G401.6 (cell line): ENCODE results near the gene ZNF337.
"Not testable (repeated sequence)": the region's sequence is repeated elsewhere in the genome, so short reads cannot be mapped to it uniquely, and the experiment has no call there.

Source experiments
- FAIRE-seq: peaks from 2 replicates; lab custom pipeline; 2012; peaks lifted over from hg19 to GRCh38; lab: Jason Lieb, UNC

Gene ZNF337

DNA sequence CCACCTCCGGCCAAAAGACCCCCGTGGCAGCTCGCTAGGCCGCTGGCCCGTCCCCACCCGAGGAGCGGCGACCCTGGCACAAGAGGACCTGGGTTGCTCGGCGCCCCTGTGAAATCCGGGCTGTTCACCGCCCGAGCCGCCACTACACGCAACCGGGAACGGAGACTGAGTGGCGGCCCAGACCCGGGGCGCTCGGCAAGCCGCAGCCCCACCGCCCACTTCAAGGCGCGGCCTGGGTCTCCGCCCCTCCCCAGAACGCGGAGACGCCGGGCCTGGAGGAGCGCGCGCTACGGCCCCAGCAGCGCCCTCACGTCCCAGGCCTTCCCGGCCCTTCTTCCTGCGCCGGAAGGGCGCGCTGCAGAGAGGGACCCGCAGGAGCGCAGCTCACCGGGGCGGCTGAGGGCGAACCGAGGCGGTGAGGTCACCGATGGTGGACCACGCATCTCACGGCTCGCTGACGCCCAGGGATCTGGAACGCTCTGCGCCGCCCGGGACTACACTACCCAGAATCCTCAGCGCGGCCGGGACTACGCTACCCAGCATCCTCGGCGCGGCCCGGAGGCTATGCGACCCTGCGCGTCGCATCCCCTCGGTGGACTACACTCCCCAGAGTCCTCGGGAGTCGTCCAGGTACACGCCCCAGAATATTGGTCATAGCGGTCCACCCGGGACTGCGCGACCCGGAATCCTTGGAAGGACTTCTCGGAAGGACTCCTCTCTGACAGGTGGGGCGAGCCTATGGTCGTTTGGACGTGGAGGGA, at the start of gene ZNF337:
Gene ZNF337, minus strand, starts transcription at position 483 of the 761 bp plus-strand sequence. CDS start 10,436 bp downstream, outside the sequence.
- FAIRE-seq = peak; percentile 95

DNA sequence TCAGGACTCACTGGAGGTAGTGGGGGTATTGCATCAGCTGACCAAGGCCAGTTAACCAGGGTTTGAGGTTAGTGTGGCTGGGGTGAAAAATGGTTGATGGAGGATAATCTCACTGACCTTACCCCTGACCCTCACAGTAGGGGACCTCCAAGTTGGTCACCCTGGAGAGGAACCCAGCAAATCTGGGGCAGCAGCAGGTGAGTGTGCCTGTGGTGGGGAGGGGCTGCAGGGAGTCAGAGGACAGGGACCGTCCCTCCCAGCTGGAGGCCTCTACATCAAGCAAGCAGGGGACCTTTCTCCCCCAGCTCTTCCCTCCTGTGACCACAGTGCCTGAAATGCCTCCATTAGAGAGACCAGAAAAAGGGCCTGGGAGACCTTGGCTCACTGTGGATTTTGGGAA, 49.1 kb upstream of the ZNF337 start:
- no peak for FAIRE-seq

DNA sequence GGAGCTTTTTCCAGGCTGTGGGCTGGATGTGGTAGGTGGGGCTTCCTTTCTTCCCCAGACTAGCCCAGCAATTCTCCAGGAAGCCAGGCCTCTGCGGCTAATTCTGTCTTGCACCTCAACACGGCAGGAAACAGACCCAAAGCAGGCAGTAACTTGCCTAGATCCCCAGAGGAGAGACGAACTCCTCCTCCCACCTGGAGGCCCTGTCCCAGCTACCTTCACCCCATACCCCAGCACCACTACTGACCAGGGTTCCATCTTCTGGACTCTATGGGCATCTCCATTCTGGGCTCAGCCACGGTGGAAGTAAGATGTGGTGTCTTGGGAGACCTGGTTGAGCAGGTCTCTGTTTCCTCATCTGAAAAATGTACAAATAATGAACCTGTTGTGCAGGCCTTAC, 48.4 kb upstream of the ZNF337 start:
- FAIRE-seq = no peak

DNA sequence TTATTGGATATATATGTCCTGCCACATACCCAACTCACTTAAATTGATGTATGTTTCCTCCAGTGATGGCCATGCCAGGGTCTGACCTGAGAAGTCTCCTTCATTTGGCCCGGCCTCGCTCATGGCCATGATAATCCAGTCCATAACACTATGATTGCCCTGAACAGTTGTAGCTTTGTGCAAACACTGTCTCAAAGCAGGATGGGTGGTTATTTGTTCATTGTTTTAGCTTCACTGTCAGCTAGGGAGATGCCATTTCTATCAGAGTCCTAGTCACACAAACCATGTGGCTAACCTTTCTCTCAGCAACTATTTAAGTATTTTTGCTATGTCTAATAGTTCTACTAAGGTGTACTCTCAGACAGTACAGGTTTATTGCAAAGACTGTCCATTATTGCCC, 47.6 kb upstream of the ZNF337 start:
- no peak for FAIRE-seq

DNA sequence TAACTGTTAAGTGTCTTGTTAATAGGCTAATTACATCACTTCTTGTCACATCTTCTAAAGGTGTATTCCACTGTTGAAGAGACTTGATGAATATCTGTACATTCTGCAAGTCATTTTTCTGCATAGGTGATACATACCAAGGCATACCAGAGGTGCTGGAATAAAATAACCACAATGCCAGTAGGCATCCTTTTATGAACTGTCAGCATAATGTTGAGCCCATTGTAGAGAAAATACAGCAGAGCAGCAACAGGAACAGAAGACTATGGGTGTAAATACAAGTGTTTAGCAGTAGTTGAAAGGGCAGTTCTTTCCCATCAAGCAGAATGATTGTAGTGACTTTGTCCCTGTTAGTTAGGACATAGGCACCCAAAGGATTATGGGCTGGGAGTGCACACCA, 44.4 kb upstream of the ZNF337 start:
- FAIRE-seq = no peak

DNA sequence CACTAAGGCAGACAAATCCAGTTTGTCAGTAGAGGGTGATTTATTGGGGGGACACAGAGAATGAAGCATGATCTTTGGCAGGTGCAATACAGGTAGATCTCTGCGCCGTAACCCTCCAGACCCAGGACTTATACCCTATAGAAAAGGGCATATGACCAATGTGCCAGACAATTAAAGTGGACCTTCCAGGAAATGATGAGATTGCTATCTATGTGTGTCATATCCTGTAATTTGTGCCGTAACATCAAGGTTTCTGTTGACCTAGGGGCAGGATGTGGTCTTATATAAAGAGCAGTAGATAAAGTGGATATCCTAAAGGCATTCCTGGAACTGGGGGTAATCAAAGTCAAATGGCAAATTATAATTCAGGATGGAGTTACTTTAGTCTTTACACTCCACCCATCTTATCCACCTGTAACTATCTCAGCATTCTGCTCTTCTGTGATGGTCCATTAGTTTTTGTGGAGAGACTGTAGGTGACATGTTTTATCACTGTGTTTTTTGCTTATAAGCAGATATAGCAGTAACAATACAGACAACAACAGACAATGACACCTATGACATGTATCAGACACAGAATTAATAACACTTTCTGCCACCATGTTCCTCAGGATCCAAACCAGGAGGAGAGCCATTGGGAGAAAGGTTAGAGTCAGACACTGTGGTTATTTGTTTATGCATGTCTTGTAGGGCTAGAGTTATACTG, 43.1 kb upstream of the ZNF337 start:
- no peak for FAIRE-seq

DNA sequence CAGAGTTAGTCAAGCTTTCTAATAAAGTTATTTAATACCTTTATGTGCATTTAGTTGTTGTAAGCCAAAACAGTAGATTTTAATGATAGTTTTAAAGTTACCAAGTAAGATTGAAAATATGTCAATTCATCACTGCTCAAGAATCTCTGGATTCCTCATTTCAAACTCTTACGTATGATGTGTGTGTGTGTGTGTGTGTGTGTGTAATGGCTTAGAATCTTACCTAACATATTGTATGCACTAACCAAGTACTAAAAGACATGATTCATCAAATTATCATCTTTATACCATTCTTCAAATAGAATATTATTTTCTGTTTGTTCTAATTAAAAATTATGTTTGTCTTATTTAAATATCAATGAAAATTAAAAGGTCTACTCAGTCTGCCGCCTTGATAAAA, 41.5 kb upstream of the ZNF337 start:
- FAIRE-seq = peak; percentile 50

DNA sequence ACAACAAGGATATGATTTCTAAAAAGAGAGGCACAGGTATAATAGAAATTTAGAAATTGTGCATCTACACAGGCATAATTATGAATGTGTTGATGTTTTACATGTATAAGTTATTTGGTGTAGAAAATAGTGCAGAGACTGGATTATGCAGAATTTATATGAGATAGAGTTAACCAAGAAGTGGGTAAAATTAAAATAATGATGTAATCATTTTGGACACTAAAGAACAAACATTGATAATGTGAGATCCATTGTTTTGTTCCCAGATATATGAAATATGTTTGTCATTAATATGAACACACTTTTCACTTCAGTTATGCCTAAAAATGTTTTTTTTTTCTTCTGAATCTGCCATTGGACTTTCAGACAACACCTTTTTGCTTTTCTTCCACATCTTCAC, 37.2 kb upstream of the ZNF337 start:
- no peak for FAIRE-seq

DNA sequence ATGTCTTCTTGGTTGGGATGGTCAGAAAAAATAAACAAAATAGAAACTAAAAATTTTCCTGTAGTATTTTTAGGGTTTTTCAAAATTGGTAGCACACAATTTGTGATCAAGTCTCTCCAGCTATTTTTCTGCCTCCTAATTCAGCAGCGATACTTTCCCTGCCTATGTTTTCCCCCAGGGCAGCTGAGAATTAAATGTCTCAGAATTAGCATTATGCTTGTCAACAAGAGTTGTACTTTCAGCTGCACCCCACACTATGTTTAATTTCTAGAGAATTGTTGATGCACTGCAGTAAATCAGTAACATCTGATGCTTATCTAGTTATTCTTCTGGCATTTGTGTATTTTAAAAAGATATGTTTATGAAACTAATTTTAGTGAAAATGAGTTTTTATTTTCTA, 34.2 kb upstream of the ZNF337 start:
- no peak for FAIRE-seq

DNA sequence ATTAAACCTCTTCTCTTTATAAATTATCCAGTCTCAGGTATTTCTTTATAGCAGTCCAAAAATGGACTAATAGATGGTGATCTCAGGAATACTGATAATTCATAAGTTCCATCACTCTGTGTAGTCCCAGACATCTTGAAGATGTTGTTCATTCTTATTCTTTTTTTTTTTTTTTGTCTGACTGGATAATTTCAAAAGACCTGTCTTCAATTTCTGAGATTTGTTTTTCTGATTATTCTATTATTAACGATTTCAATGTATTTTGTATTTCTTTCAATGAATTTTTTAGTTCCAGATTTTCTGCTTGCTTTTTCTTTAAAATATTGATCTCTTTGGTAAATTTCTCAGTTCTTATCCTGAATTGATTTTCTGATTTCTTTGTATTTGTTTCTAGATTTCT, 29.7 kb upstream of the ZNF337 start:
- no peak for FAIRE-seq

DNA sequence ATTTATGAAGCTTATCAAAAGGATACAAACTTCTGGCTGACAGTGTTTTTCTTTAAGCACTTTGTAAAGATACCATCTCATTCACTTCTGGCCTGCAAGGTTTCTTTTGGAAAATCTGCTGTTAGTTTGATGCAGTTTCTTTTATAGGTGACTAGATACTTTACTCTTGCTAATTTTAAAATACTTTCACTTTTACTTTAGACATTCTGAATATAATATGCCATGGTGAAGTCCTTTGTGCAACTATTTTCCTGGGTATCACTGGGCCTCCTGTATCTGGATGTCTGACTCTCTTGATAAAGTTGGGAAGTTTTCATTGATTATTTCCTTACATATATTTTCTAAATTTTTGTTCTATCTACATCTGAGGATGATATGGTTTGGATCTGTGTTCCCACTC, 29.0 kb upstream of the ZNF337 start:
- FAIRE-seq = no peak

DNA sequence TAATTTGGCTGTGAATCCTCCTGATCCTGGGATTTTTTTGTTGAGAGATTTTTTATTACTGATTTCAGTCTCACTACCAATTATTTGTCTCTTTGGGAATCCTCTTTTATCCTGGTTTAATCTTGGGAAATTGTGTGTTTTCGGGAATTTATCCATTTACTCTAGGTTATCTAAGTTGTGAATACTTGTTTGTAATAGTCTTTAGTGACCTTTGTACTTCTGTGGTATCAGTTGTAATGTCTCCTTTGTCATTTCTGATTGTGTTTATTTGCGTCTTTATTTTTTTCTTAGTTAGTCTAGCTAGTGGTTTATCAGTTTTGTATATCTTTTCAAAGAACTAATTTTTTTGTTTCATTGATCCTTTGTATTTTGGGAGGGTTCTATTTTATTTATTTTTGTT, 27.3 kb upstream of the ZNF337 start:
- FAIRE-seq = no peak

DNA sequence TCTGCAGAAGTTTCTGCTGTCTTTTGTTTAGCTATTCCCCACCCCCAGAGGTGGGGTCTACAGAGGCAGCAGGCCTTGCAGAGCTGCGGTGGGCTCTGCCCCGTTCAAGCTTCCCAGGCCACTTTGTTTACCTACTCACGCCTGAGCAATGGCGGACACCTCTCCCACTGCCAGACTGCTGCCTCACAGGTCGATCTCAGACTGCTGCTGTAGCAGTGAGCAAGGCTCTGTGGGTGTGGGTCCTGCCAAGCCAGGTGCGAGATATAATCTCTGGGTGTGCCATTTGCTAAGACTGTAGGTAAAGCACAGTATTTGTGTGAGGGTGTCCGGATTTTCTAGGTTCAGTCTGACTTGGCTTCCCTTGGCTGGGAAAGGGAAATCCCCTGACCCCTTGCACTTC, 23.6 kb upstream of the ZNF337 start:
- FAIRE-seq = no peak

DNA sequence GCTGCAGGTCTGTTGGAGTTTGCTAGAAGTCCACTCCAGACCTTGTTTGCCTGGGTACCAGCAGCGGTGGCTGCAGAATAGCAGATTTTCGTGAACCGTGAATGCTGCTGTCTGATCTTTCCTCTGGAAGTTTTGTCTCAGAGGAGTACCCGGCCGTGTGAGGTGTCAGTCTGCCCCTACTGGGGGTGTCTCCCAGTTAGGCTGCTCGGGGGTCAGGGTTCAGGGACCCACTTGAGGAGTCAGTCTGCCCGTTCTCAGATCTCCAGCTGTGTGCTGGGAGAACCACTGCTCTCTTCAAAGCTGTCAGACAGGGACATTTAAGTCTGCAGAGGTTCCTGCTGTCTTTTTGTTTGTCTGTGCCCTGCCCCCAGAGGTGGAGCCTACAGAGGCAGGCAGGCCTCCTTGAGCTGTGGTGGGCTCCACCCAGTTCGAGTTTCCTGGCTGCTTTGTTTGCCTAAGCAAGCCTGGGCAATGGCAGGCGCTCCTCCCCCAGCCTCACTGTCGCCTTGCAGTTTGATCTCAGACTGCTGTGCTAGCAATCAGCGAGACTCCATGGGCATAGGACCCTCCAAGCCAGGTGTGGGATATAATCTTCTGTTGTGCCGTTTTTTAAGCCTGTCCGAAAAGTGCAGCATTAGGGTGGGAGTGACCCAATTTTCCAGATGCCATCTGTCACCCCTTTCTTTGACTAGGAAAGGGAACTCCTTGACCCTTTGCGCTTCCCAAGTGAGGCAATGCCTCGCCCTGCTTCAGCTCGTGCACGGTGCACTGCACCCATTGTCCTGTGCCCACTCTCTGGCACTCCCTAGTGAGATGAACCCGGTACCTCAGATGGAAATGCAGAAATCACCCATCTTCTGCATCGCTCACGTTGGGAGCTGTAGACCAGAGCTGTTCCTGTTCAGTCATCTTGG, 22.5 kb upstream of the ZNF337 start:
- not testable (repeated sequence) for FAIRE-seq

DNA sequence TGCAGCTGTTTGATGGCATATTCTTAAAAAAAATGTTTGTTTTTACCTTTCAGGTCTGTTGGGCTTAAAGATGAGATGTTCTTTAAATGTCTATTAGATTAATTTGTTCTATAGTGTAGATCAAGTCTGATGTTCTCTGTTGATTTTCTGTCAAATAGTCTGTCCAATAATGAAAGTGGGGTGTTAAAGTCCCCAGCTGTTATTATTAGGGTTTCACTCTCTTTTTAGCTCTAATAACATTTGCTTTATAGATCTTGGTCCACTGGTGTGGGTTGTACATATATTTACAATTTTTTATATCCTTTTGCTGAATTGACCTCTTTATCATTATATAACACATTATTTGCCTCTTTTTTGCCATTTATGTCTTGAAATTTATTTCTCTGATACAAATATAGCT, 11.0 kb upstream of the ZNF337 start:
- no peak for FAIRE-seq

DNA sequence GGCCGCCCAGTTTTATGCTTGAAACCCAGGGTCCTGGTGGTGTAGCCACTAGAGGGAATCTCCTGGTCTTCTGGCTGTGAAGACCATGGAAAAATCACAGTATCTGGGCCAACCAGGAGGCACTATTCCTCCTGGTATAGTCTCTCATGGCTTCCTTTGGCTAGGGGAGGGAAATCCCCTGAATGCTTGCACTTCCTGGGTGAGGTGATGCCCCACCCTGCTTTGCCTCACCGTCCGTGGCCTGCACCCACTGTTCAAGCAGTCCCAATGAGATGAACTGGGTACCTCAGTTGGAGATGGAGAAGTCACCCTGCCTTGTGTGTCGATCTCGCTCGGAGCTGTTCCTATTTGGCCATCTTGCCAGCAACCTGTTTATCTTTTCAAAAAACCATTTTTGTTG, 10.1 kb upstream of the ZNF337 start:
- no peak for FAIRE-seq

DNA sequence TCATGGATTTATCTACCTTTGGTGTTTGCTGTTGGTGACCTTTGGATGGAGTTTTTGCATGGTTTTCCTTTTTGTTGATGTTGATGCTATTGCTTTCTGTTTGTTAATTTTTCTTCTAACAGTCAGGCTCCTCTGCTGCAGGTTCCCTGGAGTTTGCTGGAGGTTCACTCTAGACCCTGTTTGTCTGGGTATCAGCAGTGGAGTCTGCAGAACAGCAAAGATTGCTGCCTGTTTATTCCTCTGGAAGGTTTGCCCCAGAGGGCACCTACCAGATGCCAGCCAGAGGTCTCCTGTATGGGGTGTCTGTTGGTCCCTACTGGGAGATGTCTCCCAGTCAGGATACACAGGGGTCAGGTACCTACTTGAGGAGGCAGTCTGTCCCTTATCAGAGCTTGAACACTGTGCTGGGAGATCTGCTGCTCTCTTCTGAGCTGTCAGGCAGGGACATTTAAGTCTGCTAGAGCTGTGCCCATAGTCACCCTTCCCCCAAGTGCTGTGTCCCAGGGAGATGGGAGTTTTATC, 9.2 kb upstream of the ZNF337 start:
- no peak for FAIRE-seq

DNA sequence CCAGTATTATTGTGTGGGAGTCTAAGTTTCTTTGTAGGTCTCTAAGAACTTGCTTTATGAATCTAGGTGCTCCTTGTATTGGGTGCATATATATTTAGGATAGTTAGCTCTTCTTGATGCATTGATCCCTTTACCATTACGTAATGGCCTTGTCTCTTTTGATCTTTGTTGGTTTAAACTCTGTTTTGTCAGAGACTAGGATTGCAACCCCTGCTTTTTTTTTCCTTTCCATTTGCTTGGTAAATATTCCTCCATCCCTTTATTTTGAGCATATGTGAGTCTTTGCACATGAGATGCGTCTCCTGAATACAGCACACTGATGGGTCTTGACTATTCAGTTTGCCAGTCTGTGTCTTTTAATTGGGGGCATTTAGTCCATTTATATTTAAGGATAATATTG, 7.7 kb upstream of the ZNF337 start:
- not testable (repeated sequence) for FAIRE-seq

DNA sequence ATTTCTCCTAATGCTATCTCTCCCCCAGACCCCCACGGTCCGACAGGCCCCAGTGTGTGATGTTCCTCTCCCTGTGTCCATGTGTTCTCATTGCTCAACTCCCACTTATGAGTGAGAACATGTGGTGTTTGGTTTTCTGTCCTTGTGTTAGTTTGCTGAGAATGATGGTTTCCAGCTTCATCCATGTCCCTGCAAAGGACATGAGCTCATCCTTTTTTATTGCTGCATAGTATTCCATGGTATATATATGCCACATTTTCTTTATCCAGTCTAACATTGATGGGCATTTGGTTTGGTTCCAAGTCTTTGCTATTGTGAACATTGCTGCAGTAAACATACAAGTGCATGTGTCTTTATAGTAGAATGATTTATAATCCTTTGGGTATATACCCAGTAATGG, 4.2 kb upstream of the ZNF337 start:
- FAIRE-seq = not testable (repeated sequence)

DNA sequence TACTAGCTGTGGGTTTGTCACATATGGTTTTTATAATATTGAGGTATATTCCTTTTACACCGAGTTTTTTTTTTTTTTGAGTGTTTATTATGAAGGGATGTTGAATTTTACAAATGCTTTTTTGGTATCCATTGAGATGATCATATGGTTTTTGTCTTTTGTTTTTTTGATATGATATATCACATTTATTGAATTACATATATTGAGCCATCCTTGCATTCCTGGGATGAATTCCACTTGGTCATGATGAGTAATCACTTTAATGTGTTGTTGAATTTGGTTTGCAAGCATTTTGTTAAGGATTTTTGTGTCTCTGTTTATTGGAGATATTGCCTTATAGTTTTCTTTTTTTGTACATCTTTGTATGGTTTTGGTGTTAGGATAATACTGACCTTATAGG, 3.3 kb upstream of the ZNF337 start:
- peak; percentile 73 for FAIRE-seq

DNA sequence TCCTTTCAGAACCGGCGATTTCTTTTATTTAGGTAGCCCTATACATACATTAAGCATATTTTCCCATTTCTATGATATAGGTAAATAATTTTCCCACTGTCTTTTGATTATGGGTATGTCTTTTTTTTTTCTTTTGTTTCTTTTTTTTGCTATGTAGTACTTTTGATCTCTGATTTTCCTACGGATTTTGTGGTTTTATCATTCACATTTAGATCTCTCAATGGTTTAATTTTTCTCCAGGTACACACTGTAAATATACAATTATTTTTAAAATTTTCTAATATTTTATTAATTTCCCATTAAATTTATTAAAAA, 436 bp upstream of the ZNF337 start:
- no peak for FAIRE-seq

DNA sequence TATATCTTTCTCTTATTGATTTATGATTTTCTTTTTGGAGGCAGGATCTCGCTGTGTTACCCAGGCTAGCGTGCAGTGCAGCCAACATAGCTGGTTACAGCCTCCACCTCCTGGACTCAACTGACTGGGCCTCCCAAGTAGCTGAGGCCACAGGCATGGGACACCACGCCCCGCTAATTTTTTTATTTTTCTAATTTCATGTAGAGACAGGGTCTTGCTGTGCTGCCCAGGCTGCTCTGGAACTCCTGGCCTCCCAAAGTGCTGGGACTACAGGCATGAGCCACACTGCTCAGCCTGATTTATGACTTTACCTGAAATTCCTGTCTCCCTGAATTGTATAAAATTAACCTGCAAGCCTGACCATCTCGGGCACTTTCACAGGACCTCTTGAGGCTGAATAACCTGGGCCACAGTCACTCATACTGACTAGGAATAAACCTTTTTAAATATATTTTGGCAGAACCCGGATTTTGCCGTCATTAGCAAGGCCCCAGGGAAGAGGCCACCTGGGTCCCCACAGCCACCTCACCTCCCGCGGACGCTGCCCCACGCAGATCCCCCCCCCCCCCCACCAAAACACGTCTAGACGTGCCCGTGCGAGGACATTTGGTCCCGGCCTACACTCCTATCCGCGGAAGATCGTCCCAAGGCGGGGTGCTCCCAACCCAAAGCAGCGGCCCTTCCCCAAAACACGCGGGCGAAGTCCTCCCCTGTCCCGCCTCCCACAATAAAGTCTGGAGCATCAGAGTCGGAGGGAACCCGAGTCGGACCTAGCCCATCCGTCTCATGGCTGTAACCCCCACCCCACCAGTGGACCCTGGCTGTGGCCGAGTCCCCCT, 902 bp downstream of the ZNF337 start:
- no peak for FAIRE-seq
